GM21528 (cell line): Measurements from ENCODE around the gene LRTM2.

Experiments
- ATAC-seq: cut with Tn5 transposase; IDR thresholded peaks from one replicate; pipeline ENCODE4 v1.9.1; 2021; ENCODE audit warnings: mild to moderate bottlenecking, moderate library complexity; ENCODE audit not compliant: unreplicated experiment, low FRiP score

The LRTM2 gene

DNA sequence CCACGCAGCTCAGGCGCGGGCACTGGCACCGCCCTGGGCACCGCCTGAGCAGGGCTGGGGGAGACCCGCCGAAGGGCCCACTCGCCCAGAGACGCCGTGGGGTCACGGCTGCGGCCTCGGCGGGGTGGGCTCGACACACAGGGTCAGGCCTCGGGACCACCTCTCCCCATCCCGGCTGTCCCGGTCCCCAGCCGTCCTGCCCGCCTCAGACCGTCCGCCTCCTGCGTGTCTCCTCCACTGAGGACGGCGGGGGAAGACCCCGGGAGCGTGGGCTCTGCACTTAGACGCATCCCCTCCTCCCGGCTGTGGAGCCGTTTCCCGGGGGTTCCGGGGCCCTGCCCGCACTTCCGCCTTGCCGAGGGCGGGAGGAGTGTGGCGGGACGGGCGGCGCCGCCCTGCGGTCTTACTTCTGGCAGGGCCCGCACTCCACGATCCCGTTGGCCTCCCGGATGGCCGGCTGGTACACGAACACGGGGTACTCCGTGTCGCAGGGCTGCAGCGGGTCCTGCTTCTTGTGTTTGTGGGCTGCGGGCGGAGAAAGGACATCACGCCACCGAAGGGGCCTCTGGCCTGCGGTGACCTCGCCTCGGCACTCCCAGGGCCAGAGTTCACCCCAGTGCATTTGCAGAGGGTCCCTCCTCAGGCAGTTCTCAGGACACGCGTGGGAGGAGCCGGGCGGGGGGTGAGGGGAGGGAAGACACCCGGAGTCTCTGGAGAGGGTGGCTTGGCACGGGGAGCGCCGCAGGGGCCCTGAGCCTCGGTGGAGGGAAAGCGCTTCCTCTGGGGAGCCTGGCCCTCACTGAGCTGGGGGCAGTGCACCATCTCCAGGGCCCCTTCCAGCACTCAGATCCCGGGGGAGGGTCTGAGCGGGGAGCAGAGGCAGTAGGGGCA lies 23.1 kb upstream of the LRTM2 start:
- peak; percentile 18 for ATAC-seq

DNA sequence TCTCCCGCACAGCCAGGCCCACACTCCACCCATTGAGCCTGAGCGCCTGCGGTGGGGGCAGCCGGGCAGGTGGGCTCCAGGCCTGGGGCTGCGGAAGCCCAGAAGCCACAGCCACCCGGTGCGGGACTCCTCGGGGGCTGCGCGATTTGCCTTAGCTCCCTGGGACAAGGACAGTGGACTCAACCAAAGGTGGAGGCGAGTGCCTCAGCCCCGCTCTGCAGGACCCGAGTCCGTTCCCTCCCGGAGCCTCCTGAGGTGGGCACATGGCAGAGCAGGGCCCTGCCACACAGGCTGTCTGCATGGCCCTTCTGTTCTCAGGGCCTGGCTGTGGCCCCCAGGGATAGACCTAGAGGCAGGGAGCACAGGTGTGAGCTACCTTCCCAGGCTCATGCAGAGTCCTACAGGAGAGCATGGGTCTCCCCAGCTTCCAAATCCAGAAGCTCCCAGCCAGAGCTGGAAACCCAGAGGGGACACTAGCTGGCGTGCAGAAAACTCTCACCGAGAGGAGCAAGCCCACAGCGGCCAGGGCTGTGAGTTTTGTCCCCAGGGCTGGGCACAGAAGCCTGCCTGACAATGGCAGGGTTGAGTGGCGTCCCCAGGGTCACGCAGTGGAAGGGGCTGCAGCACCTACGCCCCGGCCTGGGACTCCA lies 22.2 kb upstream of the LRTM2 start:
- ATAC-seq: no peak

DNA sequence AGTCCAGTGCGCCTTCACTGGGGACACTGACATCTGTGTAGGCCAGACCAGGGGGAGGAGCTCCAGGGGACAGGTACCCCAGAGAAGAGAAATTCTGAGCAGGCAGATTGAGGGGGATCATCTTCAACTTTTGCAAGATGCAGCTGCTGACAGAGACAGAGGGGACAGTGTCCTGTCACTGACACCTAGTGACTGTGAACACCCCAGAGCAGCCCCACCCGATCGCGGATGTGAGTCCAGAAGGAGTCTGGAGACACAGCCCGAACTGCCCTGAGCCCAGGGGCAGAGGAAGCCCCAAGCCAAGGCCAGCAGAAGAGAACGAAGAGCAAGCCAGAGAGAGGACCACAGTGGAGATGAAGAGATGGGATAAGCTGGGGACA lies 21.7 kb upstream of the LRTM2 start:
- no peak for ATAC-seq

DNA sequence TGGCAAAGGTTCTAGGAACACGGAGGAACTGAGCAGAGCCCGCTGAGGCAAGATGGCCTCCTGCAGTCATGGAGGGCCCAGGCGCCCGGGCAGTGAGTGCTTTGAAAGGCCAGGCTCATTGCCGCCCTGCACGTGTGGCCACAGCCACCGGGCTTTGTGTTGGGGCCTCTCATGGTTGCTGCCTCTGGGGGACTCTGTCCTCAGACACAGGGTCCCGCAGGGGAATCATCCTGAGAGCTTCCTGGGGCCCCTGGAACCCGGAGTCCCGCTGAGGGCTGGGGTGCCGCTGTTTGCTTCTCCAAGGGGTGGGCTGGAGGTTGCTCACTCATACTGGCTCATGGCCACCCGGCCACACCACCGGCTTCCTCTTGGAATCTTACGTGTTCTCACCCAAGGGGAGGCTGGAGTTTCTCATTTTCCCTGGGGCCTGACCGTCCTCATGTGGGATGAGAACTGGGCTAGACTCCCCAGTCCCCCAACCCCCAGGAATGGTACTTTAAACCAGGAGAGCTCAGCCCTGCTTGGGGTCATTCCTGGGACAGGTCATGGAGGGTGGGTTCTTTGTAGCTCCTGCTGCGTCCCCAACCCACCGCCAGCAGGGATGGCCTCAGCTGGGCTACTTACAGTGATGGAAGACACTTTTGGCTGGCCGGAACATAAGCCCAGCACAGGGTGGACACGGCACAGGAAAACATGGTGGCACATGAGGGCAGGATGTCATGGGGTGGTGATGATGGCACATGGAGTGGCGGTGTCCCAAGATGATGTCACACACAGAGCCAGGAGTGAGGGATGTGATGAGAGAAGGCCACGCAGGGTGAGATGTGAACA lies 21.1 kb upstream of the LRTM2 start:
- ATAC-seq: no peak

DNA sequence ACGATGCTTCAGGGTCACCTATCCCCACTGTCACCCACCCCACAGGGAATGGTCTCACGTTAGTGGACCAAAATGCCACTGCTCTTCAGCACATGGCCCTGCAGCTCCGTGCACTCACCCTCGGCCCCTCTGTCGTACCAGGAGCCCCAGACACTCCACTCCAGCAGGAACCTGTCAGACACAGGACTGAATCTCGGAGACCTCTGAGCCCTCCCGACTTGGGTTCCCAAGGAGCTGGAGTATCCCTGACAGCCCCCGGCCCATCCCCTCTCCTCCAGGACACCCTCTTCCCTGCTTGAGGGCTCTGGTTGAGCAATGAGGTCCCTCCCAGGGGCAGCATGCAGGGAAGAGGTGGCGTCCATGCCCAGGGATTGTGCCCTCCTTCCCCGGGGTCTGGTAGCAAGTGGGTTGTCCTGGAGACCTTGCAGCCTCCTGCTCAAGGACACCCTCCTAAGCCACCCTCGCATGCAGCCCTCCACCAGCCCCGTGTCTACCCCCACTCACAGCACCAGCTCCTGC lies 20.4 kb upstream of the LRTM2 start:
- no peak for ATAC-seq

DNA sequence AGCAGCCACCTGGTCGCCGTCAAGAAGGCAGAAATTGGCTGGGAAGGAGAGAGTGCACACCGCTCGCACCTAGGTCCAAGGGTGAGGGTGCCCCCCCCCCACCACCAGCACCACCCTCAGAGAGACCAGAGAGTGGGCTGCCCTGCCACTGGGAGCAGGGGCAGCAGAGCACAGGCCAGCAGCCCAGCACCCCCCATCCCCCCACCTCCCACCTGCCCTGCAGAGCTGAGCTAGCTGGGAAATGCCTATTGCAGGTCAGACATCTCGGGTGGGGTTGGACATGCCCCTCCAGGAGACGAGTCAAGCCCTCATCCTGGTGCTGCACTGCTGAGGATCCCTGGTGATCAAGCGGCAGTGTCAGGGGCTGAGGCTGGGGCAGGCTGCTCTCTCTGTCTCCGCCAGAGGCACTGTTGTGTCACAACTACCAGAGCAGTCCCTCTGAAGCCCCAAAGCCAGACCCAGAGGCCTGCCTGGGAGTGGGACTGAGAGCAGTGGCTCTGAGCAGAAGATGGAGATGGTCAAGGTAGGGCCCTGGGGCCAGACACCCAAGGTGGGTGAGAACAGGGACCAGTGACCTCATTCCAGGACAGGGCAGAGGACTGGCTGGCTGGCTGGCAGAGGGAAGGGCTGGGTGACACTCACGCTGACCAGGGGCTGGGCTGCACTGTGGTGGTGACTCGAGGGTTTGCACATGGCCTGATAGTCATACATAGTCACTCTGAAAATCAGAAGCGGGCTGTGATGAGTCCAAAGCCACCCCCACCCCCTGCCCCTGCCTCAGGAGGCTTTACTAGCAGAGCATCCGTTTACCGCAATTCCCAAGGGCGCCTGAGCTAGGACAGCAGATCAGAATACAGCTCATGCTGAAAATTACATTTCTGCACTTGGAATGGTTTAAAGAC lies 19.7 kb upstream of the LRTM2 start:
- ATAC-seq: no peak

DNA sequence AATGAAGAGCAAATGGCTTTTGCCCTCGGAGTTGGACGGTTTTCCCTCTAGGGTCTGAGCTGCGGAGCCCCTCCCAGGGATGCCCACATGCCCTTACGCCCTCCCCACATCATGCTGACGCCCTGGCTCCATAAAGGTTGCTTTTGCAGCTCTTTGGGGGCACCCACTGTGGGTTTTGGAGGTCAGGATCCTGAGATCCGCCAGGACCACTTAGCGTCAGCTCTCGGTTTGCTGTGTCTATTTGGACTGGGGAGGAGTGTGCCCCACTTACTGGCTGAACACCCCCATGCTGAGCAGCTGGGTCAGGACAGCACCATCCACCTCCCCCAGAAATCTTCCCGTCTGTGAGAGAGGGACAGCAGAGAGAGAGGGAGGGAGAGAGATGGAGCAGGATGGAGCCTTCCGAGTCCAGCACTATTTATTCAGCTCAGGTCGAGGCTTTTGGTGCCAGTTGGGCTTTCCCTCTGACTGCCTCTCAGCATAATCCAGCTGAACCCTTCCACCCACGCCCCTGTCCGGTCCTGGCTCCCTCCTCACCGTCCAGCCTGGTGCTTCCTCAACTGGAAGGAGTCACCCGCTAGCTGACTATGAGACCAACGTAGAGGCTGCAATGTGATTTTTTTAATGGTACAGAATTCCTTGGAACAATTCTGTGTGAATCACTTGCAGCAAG lies 18.9 kb upstream of the LRTM2 start:
- ATAC-seq: no peak

DNA sequence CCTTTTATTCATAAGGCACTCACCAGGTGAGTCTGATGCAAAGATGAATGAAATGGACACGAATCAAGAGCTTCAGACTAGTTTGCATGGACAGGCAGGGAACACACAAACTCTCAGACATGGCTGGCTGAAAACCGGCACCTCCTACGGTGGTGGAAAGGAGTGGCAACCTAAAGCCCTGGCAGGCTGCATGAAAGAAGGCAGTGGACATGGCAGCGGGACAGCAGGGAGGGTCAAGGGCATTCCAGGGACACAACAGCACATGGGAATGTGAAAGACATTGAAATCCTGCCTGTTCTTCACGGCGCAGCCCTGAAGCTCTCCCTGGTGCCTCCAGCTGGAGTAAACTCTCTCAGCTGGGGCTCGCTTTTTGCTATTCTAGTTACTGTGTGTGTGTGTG lies 16.6 kb upstream of the LRTM2 start:
- no peak for ATAC-seq

DNA sequence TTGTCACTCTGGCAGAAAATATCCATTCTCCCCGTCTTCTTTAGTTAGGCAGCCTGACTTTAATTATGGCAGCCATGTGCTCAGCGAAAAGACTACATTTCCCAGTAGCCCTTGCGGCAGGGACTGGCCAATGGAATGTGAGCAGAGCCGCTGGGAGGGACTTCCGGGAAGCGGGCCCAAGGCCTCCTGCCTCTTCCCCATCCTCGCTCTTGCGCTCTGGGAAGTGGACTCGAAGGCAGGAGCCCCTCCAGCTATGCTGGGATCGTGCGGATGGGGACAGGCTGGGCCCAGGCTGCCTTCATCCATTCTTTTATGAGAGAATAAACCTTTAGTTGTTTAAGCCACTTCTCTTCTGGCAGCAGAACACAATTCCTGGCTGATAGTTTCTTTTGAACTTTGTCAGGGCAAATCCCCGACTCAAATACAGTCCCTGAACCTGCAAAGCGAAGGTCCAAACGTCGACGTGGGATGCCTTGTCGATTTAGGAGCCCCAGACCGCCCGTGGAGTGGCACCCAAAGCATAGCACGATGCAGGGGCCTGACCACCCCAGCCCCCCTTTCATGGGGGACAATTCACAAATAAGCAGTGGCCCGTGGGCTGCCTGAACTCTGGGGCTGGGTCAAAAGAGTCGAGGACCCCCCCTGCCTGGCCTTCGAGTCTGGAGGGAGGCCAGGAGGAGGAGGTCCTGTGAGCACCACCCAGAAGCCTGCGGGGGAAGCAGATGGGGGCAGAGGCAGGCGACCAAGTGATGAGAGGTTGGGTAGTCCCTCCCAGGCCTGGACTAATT lies 15.6 kb upstream of the LRTM2 start:
- peak; percentile 83 for ATAC-seq

DNA sequence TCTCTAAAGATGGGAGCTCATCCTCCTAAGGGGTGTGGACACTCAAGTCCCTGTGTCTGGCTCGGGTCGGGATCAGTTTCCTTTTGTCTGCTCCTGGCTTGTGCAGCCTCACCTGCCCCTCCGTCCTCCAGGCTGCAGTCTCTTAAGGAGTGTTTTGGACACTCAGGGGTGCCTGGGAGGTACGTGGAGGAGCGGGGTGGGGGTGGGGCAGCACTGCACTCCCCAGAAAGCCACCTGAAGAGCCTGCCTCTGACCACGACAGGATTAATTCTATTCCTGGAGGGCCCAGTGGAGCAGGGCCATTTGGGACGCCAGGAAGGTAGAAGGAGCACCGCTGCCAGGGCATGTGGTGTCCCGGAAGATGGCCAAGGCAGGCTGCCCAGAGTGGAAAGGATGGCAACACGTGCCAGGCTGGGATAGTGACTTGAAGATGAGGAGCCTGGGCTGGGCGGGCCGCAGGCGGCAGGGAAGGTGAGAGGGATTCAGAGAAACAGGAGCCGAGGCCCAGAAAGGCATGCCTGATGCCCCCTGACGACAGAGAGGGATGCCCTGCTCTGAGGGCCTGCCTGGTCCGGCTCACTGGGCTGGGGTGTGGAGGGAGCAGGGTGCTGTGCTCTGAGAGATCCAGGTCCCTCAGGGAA lies 14.8 kb upstream of the LRTM2 start:
- ATAC-seq: no peak

DNA sequence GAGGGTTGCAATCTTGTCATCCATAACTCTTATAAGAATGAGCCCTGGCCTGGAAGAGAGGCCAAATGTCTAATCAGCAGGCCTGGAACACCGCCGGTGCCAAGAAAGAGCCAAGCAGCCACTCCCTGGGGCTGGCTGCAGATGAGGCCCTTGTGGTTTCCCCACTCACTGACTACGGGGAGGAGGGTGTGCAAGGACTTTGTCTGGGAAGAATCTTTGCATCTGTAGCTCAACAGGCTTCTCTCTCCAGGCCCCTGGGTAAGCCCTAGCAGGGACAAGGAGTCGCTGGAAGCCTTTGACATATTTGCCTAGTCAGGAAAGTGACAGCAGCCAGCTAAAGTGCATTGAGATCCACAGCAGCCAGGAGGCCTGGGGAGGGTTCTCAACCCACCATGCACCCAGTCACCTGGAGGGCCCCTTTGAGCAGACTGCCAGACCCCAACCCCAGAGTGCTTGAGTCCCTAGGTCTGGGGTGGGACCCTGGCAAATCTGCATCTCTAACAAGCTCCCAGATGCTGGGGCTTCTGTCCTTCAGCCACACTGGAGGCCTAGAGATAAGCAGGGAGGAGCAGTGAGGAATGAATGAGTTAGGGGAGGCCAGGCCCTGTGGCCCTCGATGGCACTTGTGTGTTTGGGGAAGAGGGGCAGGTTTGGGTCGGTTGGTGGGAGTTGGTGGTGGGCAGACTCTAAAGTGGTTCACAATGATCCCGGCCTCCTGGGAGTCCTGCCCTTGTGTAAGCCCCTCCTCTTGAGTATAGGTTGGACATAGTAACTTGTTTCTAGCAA lies 13.9 kb upstream of the LRTM2 start:
- no peak for ATAC-seq

DNA sequence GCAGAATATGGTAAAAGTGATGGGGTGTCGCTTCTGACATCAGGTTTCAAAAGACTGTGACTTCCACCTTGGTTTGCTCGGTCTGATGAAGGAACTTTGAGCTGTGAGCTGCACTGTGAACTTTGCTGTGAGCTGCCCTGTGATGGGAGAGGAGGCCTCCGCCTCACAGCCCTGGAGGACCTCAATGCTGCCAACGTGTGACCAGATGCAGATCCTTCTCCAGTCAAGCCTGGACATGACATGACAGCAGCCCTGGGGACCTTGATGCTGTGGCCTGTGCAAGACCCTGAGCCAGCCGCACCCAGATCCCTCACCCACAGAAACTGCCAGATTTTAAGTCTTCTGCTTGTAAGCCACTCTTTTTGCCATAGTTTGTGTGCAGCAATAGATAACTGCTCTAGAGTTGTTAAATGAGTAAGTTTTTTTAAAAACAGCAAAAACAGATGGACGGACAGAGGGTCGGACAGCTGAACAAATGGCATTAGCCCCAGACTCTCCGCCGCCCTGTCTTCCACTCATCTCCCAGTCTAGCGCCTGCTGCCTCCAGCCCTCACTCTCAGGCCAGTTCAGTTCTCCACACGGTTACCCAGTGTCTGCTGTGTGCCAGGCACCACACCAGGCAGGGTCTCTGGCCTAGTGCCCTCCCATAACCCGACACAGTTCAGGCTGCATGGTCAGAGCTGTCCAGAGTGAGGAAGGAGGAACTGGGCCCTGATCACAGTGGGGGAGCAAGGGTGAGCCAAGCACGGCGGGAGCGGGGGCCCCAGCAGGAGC lies 13.1 kb upstream of the LRTM2 start:
- no peak for ATAC-seq

DNA sequence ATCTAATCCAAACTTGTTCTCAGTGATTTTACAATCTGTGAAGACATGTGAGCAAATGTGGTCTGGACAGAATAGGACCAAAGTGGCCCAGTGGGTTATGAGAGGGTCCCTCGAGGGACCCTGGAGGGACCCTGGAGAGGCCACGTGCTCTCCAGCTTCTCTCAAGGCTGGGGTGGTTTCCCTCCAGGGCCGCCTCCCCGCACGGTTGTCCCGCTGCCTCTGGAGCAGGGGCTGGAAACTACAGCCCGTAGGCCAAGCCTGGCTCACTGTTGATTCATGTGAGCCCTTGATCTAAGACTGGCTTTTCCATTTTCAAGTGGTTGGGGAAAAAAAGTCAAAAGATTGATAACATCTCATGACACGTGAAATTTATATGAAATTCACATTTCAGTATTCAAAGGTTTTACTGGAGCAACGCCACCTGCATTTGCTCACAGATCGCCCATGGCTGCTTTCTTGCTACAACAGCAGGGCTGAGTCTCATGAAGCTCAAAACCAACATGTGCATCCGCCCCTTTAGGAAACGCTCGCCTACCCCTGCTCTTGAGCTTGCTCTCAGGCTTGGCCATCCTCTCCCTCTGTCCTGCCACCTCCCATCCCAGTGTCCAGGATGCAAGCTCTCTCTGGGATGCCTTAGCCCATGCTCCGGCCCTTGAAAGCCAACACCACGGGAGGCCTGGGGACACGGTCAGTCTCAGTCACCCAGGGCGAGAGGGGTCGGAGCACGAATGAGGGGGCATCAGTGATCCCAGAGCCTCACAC lies 12.1 kb upstream of the LRTM2 start:
- ATAC-seq: no peak

DNA sequence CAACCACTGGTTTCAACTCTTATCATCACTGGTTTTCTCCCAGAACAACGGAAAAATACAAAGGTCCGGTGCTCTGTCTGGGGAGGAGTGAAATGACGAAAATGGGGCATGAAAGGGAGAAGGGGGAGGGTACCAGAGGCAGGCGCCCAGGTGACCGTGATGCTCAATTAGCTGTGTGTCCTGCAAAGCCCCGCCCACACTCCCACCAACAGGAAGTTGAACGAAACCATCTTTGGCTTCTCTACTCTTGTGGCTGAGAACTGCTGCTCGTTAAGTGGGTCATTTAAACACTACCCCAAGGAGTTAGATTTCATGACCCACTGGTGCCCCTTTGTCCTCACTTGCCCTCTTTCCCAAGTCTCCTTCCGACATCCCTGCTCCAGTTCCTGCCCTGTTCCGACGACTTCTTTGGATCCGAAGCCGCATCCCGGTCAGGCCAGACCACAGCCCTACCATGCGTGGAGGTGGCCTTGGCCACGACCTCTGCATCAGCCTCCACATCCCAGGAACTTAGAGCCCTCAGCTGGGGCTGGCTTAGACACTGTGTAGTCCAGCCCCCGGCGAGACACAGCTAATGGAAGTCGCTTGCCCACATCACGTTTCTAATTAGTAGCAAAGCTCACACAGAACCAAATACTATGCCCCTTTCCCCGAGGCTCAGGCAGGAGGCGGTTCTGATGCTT lies 11.4 kb upstream of the LRTM2 start:
- ATAC-seq: no peak

DNA sequence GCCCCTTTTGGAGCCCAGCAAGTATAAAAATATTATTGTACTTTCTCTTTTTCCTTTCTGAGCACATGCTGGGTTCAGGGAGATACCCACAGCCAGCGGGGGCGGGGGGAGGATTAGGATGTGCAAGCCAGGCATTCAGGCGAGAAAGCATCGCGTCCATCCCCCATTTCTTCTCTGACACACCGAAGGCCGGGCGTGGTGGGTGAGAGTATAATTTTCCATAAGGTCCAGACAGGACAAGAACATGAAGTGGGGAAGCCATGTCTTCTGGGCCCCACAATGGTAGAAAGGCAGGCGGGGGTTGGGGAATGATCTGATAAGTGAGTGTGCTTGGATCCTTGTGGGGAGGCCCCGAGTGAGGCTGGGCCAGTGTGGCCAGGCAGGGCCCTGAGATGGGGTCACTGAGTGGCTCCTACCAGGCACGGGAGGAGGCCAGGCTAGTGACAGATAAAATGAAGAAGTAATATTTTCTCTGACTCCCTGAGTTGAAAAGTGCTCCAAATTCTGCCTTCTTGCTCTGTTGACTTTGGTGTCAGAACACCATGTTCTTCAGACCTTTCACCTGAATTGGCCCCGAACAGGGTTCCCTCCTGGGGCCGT lies 10.7 kb upstream of the LRTM2 start:
- ATAC-seq: no peak
